Activated CD4-positive, alpha-beta T cell treated with anti-CD3 and anti-CD28 coated beads for 36 hours (primary cell): ENCODE data around the gene SMCO4. TPM values are rescaled to one million over a fixed set of nuclear protein-coding genes. Genes with fewer than 3 reads are reported as not detected.

ENCODE experiments used
- ATAC-seq: fragments of 200-7000 bp; cut with Tn5 transposase; one replicate; pipeline ENCODE4 v1.10.0; 2021; ENCODE audit warnings: mild to moderate bottlenecking, moderate library complexity
- CTCF ChIA-PET: fragments of 350-600 bp; sonication (Branson Sonifier 250); formaldehyde crosslinking; loops from one replicate; lab custom pipeline; 2021; ENCODE audit warnings: antibody characterized with exemption; lab: Charles Lee
- POLR2A ChIA-PET: fragments of 350-600 bp; sonication (Branson Sonifier 250); formaldehyde crosslinking; loops from one replicate; lab custom pipeline; 2021; ENCODE audit warnings: antibody characterized with exemption, inconsistent platforms; lab: Charles Lee
- DNase-seq: peaks from one replicate; pipeline ENCODE4 v3.0.0-alpha.2; 2020
- H3K27ac Mint-ChIP-seq: one replicate; pipeline ENCODE4 v1.8.0; 2021; ENCODE audit warnings: mixed read lengths
- H3K27me3 Mint-ChIP-seq: one replicate; pipeline ENCODE4 v1.8.0; 2021; ENCODE audit warnings: mixed read lengths
- H3K36me3 Mint-ChIP-seq: one replicate; pipeline ENCODE4 v1.8.0; 2021; ENCODE audit warnings: low read depth, mixed read lengths
- H3K4me1 Mint-ChIP-seq: one replicate; pipeline ENCODE4 v1.8.0; 2021; ENCODE audit warnings: mixed read lengths
- H3K4me3 Mint-ChIP-seq: one replicate; pipeline ENCODE4 v1.8.0; 2021; ENCODE audit warnings: mild to moderate bottlenecking, moderate library complexity, mixed read lengths
- H3K9me3 Mint-ChIP-seq: one replicate; pipeline ENCODE4 v1.8.0; 2021; ENCODE audit warnings: low read depth, mixed read lengths
- intact Hi-C, 2 experiments: fragments of 100-400 bp; cut with DNase I in 1 of 2; cut with micrococcal nuclease in 1 of 2; formaldehyde crosslinking; loops; one replicate each; pipeline versions ENCODE4 v1.14.2 to v1.15.1; 2022 to 2024; cut with DNase I, micrococcal nuclease
- total RNA-seq, 2 experiments: library from RNA; stranded (reverse); gene quantifications; one replicate each; pipeline ENCODE4 v1.2.3, GENCODE V29; 2021

The SMCO4 gene
- total RNA-seq, 2 experiments from 2014 or later: 24.5 to 24.6 TPM

- H3K4me1 Mint-ChIP-seq: no peaks in the 10 kb centered on the region
- H3K4me3 Mint-ChIP-seq: no peak overlapping the region
- CTCF ChIA-PET: interaction anchor here (0.7 kb wide), 1 partner anchor 1785 kb away, joined by 3 read pairs; no protein-coding TSS in a partner anchor
- intact Hi-C loops: no loop called here
- ATAC-seq: no peak
- H3K27me3 Mint-ChIP-seq: no peaks in the 10 kb centered on the region
- POLR2A ChIA-PET: no interaction called here
- H3K27ac Mint-ChIP-seq: no peak overlapping the region
- no peak for DNase-seq
- H3K36me3 Mint-ChIP-seq: no peaks in the 10 kb centered on the region
- no peaks in the 10 kb centered on the region for H3K9me3 Mint-ChIP-seq
These were observed 60.6 kb downstream of the SMCO4 start for GRCh38 chr11:93482556-93482955.

GRCh38 chr11:93481696-93482095 is 61.5 kb downstream of the SMCO4 start:
- ChIA-PET CTCF (no interaction called here), POLR2A (no interaction called here)
- ATAC-seq (no peak), DNase-seq (no peak)
- Mint-ChIP-seq H3K36me3 (no peaks in the 10 kb centered on the region), H3K9me3 (no peaks in the 10 kb centered on the region), H3K4me1 (no peaks in the 10 kb centered on the region), H3K27me3 (no peaks in the 10 kb centered on the region), H3K27ac (no peak overlapping the region), H3K4me3 (no peak overlapping the region)
- intact Hi-C loops: no loop called here

- no peak overlapping the region for H3K4me3 Mint-ChIP-seq
- intact Hi-C loops: no loop called here
- no peaks in the 10 kb centered on the region for H3K4me1 Mint-ChIP-seq
- no peak overlapping the region for H3K27ac Mint-ChIP-seq
- H3K27me3 Mint-ChIP-seq: no peaks in the 10 kb centered on the region
- ChIA-PET CTCF (no interaction called here), POLR2A (no interaction called here)
- H3K9me3 Mint-ChIP-seq: no peaks in the 10 kb centered on the region
- DNase-seq (no peak), ATAC-seq (no peak)
- H3K36me3 Mint-ChIP-seq: no peaks in the 10 kb centered on the region
These were observed 61.9 kb downstream of the SMCO4 start for GRCh38 chr11:93481279-93481678.

- no peak for ATAC-seq
- intact Hi-C loops: no loop called here
- POLR2A ChIA-PET: no interaction called here
- H3K9me3 Mint-ChIP-seq: no peaks in the 10 kb centered on the region
- CTCF ChIA-PET: no interaction called here
- H3K4me3 Mint-ChIP-seq: no peak overlapping the region
- H3K36me3 Mint-ChIP-seq: no peaks in the 10 kb centered on the region
- no peak for DNase-seq
- H3K4me1 Mint-ChIP-seq: no peaks in the 10 kb centered on the region
- H3K27me3 Mint-ChIP-seq: no peaks in the 10 kb centered on the region
- H3K27ac Mint-ChIP-seq: no peak overlapping the region
These were observed 62.4 kb downstream of the SMCO4 start for GRCh38 chr11:93480756-93481155.

GRCh38 chr11:93480256-93480655 is 62.9 kb downstream of the SMCO4 start:
- DNase-seq: no peak
- no peak for ATAC-seq
- no peaks in the 10 kb centered on the region for H3K36me3 Mint-ChIP-seq
- no peaks in the 10 kb centered on the region for H3K4me1 Mint-ChIP-seq
- H3K27me3 Mint-ChIP-seq: no peaks in the 10 kb centered on the region
- CTCF ChIA-PET: no interaction called here
- H3K9me3 Mint-ChIP-seq: no peaks in the 10 kb centered on the region
- intact Hi-C loops: no loop called here
- POLR2A ChIA-PET: no interaction called here
- H3K4me3 Mint-ChIP-seq: no peak overlapping the region
- H3K27ac Mint-ChIP-seq: no peak overlapping the region

GRCh38 chr11:93478841-93479240 is 64.3 kb downstream of the SMCO4 start:
- no peak for ATAC-seq
- H3K4me3 Mint-ChIP-seq: no peak overlapping the region
- no peaks in the 10 kb centered on the region for H3K36me3 Mint-ChIP-seq
- intact Hi-C loops: loop anchor here in 1 of 2 experiments (1.0 kb wide), 1 partner anchor 138 kb away; no protein-coding TSS in a partner anchor
- H3K9me3 Mint-ChIP-seq: no peaks in the 10 kb centered on the region
- ChIA-PET CTCF (interaction anchor here (0.6 kb wide), 1 partner anchor 92 kb away, joined by 3 read pairs; no protein-coding TSS in a partner anchor), POLR2A (no interaction called here)
- no peak for DNase-seq
- H3K4me1 Mint-ChIP-seq: no peaks in the 10 kb centered on the region
- no peak overlapping the region for H3K27ac Mint-ChIP-seq
- no peaks in the 10 kb centered on the region for H3K27me3 Mint-ChIP-seq

GRCh38 chr11:93477684-93478234 is 65.4 kb downstream of the SMCO4 start:
- no peak overlapping the region for H3K4me3 Mint-ChIP-seq
- no peaks in the 10 kb centered on the region for H3K4me1 Mint-ChIP-seq
- ATAC-seq: no peak
- no peak overlapping the region for H3K27ac Mint-ChIP-seq
- no peaks in the 10 kb centered on the region for H3K27me3 Mint-ChIP-seq
- no peaks in the 10 kb centered on the region for H3K36me3 Mint-ChIP-seq
- no peak for DNase-seq
- ChIA-PET CTCF (interaction anchor here (0.5 kb wide), 1 partner anchor 1652 kb away, joined by 4 read pairs; no protein-coding TSS in a partner anchor), POLR2A (no interaction called here)
- intact Hi-C loops: loop anchor here in 1 of 2 experiments (1.0 kb wide), 1 partner anchor 136 kb away; no protein-coding TSS in a partner anchor
- no peaks in the 10 kb centered on the region for H3K9me3 Mint-ChIP-seq

GRCh38 chr11:93476796-93477195 is 66.4 kb downstream of the SMCO4 start:
- Mint-ChIP-seq H3K27ac (no peak overlapping the region), H3K4me3 (no peak overlapping the region), H3K9me3 (no peaks in the 10 kb centered on the region), H3K27me3 (no peaks in the 10 kb centered on the region), H3K36me3 (no peaks in the 10 kb centered on the region), H3K4me1 (no peaks in the 10 kb centered on the region)
- POLR2A ChIA-PET: no interaction called here
- CTCF ChIA-PET: interaction anchor here (0.6 kb wide), 1 partner anchor 20 kb away, joined by 4 read pairs; no protein-coding TSS in a partner anchor
- intact Hi-C loops: no loop called here
- no peak for ATAC-seq
- DNase-seq: no peak

- ChIA-PET CTCF (no interaction called here), POLR2A (no interaction called here)
- DNase-seq (no peak), ATAC-seq (no peak)
- Mint-ChIP-seq H3K9me3 (no peaks in the 10 kb centered on the region), H3K36me3 (no peaks in the 10 kb centered on the region), H3K4me3 (no peak overlapping the region), H3K27ac (no peak overlapping the region), H3K4me1 (no peaks in the 10 kb centered on the region), H3K27me3 (peaks cover 2% of the 10 kb centered on the region)
- intact Hi-C loops: no loop called here
These were observed 69.1 kb downstream of the SMCO4 start for GRCh38 chr11:93474123-93474522.

GRCh38 chr11:93468290-93468689 is 74.9 kb downstream of the SMCO4 start:
- no peaks in the 10 kb centered on the region for H3K9me3 Mint-ChIP-seq
- H3K27ac Mint-ChIP-seq: no peak overlapping the region
- no peaks in the 10 kb centered on the region for H3K36me3 Mint-ChIP-seq
- ChIA-PET POLR2A (no interaction called here), CTCF (interaction anchor here (0.6 to 1.1 kb wide), 2 partner anchors 30 to 86 kb away, joined by 3 to 4 read pairs; no protein-coding TSS in a partner anchor)
- ATAC-seq (no peak), DNase-seq (no peak)
- H3K27me3 Mint-ChIP-seq: peaks cover 2% of the 10 kb centered on the region
- intact Hi-C loops: no loop called here
- no peaks in the 10 kb centered on the region for H3K4me1 Mint-ChIP-seq
- no peak overlapping the region for H3K4me3 Mint-ChIP-seq

- no peak for DNase-seq
- Mint-ChIP-seq H3K27ac (no peak overlapping the region), H3K4me1 (no peaks in the 10 kb centered on the region), H3K27me3 (peaks cover 2% of the 10 kb centered on the region), H3K36me3 (no peaks in the 10 kb centered on the region), H3K4me3 (no peak overlapping the region), H3K9me3 (no peaks in the 10 kb centered on the region)
- POLR2A ChIA-PET: no interaction called here
- intact Hi-C loops: no loop called here
- CTCF ChIA-PET: no interaction called here
- ATAC-seq: no peak
These were observed 76.1 kb downstream of the SMCO4 start for GRCh38 chr11:93467054-93467453.

GRCh38 chr11:93464927-93465540 is 78.2 kb downstream of the SMCO4 start:
- no peak overlapping the region for H3K27ac Mint-ChIP-seq
- ATAC-seq (no peak), DNase-seq (no peak)
- ChIA-PET CTCF (no interaction called here), POLR2A (no interaction called here)
- no peaks in the 10 kb centered on the region for H3K27me3 Mint-ChIP-seq
- H3K4me3 Mint-ChIP-seq: no peak overlapping the region
- no peaks in the 10 kb centered on the region for H3K36me3 Mint-ChIP-seq
- H3K4me1 Mint-ChIP-seq: no peaks in the 10 kb centered on the region
- intact Hi-C loops: no loop called here
- H3K9me3 Mint-ChIP-seq: no peaks in the 10 kb centered on the region
